ENCODE data around the gene SHOX. TPM values are rescaled to one million over a fixed set of nuclear protein-coding genes. Genes with fewer than 3 reads are reported as not detected.

The SHOX gene
- total RNA-seq, 1 experiment from 2014 or later = not detected

GRCh38 chrX:680062-680461 lies 49.5 kb downstream of the SHOX start:
- CTCF ChIA-PET = no interaction called here
- Mint-ChIP-seq H3K27ac (ENCODE audit: unreplicated experiment) (no peak overlapping the region), H3K36me3 (ENCODE audit: insufficient read depth, unreplicated experiment) (peaks cover 4% of the 10 kb centered on the region), H3K4me3 (ENCODE audit: low read depth, unreplicated experiment) (no peak overlapping the region), H3K9me3 (ENCODE audit: low read depth, unreplicated experiment) (peaks cover 26% of the 10 kb centered on the region), H3K27me3 (ENCODE audit: unreplicated experiment) (no peaks in the 10 kb centered on the region), H3K4me1 (ENCODE audit: low read depth, unreplicated experiment) (no peaks in the 10 kb centered on the region)
- DNase-seq = no peak
- no TSS peak for BruUV-seq (replicated peaks)
- intact Hi-C loops (cut with micrococcal nuclease; ENCODE audit: unreplicated experiment) = no loop called here
- TF ChIP-seq CTCF (IDR thresholded peaks at IDR 0.05; ENCODE audit: unreplicated experiment) = no peak

GRCh38 chrX:681989-682388 lies 51.4 kb downstream of the SHOX start:
- H3K27ac Mint-ChIP-seq (ENCODE audit: unreplicated experiment) = no peak overlapping the region
- peaks cover 28% of the 10 kb centered on the region for H3K9me3 Mint-ChIP-seq (ENCODE audit: low read depth, unreplicated experiment)
- H3K4me1 Mint-ChIP-seq (ENCODE audit: low read depth, unreplicated experiment) = no peaks in the 10 kb centered on the region
- no TSS peak for BruUV-seq (replicated peaks)
- no peaks in the 10 kb centered on the region for H3K36me3 Mint-ChIP-seq (ENCODE audit: insufficient read depth, unreplicated experiment)
- H3K4me3 Mint-ChIP-seq (ENCODE audit: low read depth, unreplicated experiment) = no peak overlapping the region
- CTCF ChIA-PET = no interaction called here
- TF ChIP-seq CTCF (IDR thresholded peaks at IDR 0.05; ENCODE audit: unreplicated experiment) = no peak
- no peak for DNase-seq
- intact Hi-C loops (cut with micrococcal nuclease; ENCODE audit: unreplicated experiment) = no loop called here
- H3K27me3 Mint-ChIP-seq (ENCODE audit: unreplicated experiment) = no peaks in the 10 kb centered on the region

GRCh38 chrX:682892-683291 lies 52.3 kb downstream of the SHOX start:
- Mint-ChIP-seq H3K36me3 (ENCODE audit: insufficient read depth, unreplicated experiment) (no peaks in the 10 kb centered on the region), H3K27ac (ENCODE audit: unreplicated experiment) (no peak overlapping the region), H3K27me3 (ENCODE audit: unreplicated experiment) (no peaks in the 10 kb centered on the region), H3K9me3 (ENCODE audit: low read depth, unreplicated experiment) (peaks cover 25% of the 10 kb centered on the region), H3K4me3 (ENCODE audit: low read depth, unreplicated experiment) (no peak overlapping the region), H3K4me1 (ENCODE audit: low read depth, unreplicated experiment) (no peaks in the 10 kb centered on the region)
- intact Hi-C loops (cut with micrococcal nuclease; ENCODE audit: unreplicated experiment) = no loop called here
- no peak for TF ChIP-seq CTCF (IDR thresholded peaks at IDR 0.05; ENCODE audit: unreplicated experiment)
- CTCF ChIA-PET = no interaction called here
- no peak for DNase-seq
- BruUV-seq (replicated peaks) = no TSS peak

GRCh38 chrX:683576-683975 lies 53.0 kb downstream of the SHOX start:
- BruUV-seq (replicated peaks) = no TSS peak
- no peak overlapping the region for H3K27ac Mint-ChIP-seq (ENCODE audit: unreplicated experiment)
- no peaks in the 10 kb centered on the region for H3K36me3 Mint-ChIP-seq (ENCODE audit: insufficient read depth, unreplicated experiment)
- no peaks in the 10 kb centered on the region for H3K4me1 Mint-ChIP-seq (ENCODE audit: low read depth, unreplicated experiment)
- TF ChIP-seq CTCF (IDR thresholded peaks at IDR 0.05; ENCODE audit: unreplicated experiment) = no peak
- no peaks in the 10 kb centered on the region for H3K27me3 Mint-ChIP-seq (ENCODE audit: unreplicated experiment)
- DNase-seq = no peak
- intact Hi-C loops (cut with micrococcal nuclease; ENCODE audit: unreplicated experiment) = no loop called here
- peaks cover 25% of the 10 kb centered on the region for H3K9me3 Mint-ChIP-seq (ENCODE audit: low read depth, unreplicated experiment)
- no peak overlapping the region for H3K4me3 Mint-ChIP-seq (ENCODE audit: low read depth, unreplicated experiment)
- CTCF ChIA-PET = no interaction called here
